Lower leg skin (tissue), 4 donors: ENCODE results near the gene ATP23. TPM values are rescaled to one million over a fixed set of nuclear protein-coding genes. Genes with fewer than 3 reads are reported as not detected.

Source experiments
- DNase-seq, 2 donors: peaks; one replicate each; pipeline ENCODE4 v3.0.0-alpha.2; 2019; ENCODE audit warnings: low spot score in 2 of 2
- H3K4me3 ChIP-seq: fragments of 200-600 bp; sonication (generic); 2 replicates; pipeline ENCODE4 v1.5.1; 2017; ENCODE audit warnings: mild to moderate bottlenecking, low read depth; ENCODE audit not compliant: poor library complexity, severe bottlenecking
- CTCF ChIP-seq, 3 donors: fragments of 450-650 bp; IDR thresholded peaks; one replicate each; pipeline ENCODE4 v1.5.1; 2016; ENCODE audit warnings: antibody characterized with exemption in 3 of 3, mild to moderate bottlenecking in 3 of 3, moderate library complexity in 2 of 3
- POLR2A ChIP-seq, 2 donors: fragments of 450-650 bp; IDR thresholded peaks; one replicate each; pipeline ENCODE4 v1.6.1; 2016 to 2017; ENCODE audit warnings: antibody characterized with exemption in 2 of 2, mild to moderate bottlenecking in 1 of 2, moderate library complexity in 1 of 2
- WGBS, 2 donors: methylation state at CpG; one replicate each; pipeline ENCODE4 v1.1.5; 2018; 5-methylcytosine and 5-hydroxymethylcytosine counted together
- intact Hi-C: fragments of 100-400 bp; cut with DNase I; formaldehyde crosslinking; loops from one replicate; pipeline ENCODE4 v1.15.0; 2023; ENCODE audit warnings: low total_unique reads
- total RNA-seq, 4 donors: library from RNA; depleted of rRNA; stranded (reverse); fragments of >200 nt; gene quantifications; one replicate each; pipeline ENCODE4 v1.1.0, GENCODE V29; 2016

ATP23 gene
- 10 to 100 TPM in 2 of 4 donors, 1 to 10 TPM in 2; 3.0 to 14.3 (median 10.8) TPM for total RNA-seq

GRCh38 chr12:57941165-57941894, at the start of gene ATP23:
Gene ATP23 (plus strand): TSS chr12:57941567. CDS start chr12:57941702, 135 bp downstream.
- 0% methylated on average over 26 to 54 of the region's 55 CpGs for WGBS, 2 donors
- peak within 1 kb of the TSS; percentile 63 for H3K4me3 ChIP-seq
- intact Hi-C loops: no loop called here
- TF ChIP-seq CTCF (IDR thresholded peaks at IDR 0.05) (no peak), POLR2A (IDR thresholded peaks at IDR 0.05) (peak in 1 of 2 donors; percentile 56)
- DNase-seq: peak; percentile 90 to 98

GRCh38 chr12:57892232-57892972, 49.0 kb upstream of the ATP23 start:
- intact Hi-C loops: no loop called here
- no peak for TF ChIP-seq POLR2A (IDR thresholded peaks at IDR 0.05)
- no peak for TF ChIP-seq CTCF (IDR thresholded peaks at IDR 0.05)
- no peak overlapping the region for H3K4me3 ChIP-seq
- WGBS, 2 donors: 69 to 75% methylated on average over 9 of the region's 9 CpGs
- no peak for DNase-seq

GRCh38 chr12:57893431-57894353, 47.7 kb upstream of the ATP23 start:
- intact Hi-C loops: no loop called here

GRCh38 chr12:57894399-57895292, 46.7 kb upstream of the ATP23 start:
- intact Hi-C loops: loop anchor here (5.0 kb wide), 1 partner anchor 57 kb away; no protein-coding TSS in a partner anchor
- TF ChIP-seq POLR2A (IDR thresholded peaks at IDR 0.05): no peak
- no peak overlapping the region for H3K4me3 ChIP-seq
- no peak for DNase-seq
- WGBS, 2 donors: 35 to 47% methylated on average over 6 of the region's 6 CpGs

More at GRCh38 chr12:57893431-57894353, 47.7 kb upstream of the ATP23 start:
- DNase-seq: peak; percentile 83 to 98
- WGBS, 2 donors: 16 to 21% methylated on average over 13 of the region's 13 CpGs
- no peak overlapping the region for H3K4me3 ChIP-seq
- TF ChIP-seq POLR2A (IDR thresholded peaks at IDR 0.05): no peak
- no peak for TF ChIP-seq CTCF (IDR thresholded peaks at IDR 0.05)

GRCh38 chr12:57895389-57896114, 45.8 kb upstream of the ATP23 start:
- intact Hi-C loops: loop anchor here (5.0 kb wide), 1 partner anchor 58 kb away; no protein-coding TSS in a partner anchor
- no peak overlapping the region for H3K4me3 ChIP-seq
- 60 to 61% methylated on average over 5 of the region's 5 CpGs for WGBS, 2 donors
- no peak for DNase-seq
- TF ChIP-seq CTCF (IDR thresholded peaks at IDR 0.05) (no peak), POLR2A (IDR thresholded peaks at IDR 0.05) (no peak)
